Activated effector memory CD4-positive, alpha-beta T cell treated with anti-CD3 and anti-CD28 coated beads, Interleukin-2, amount 50 U/mL, for 16 hours (primary cell): ENCODE results near the gene COL4A2.
"Not testable (repeated sequence)": the region's sequence is repeated elsewhere in the genome, so short reads cannot be mapped to it uniquely, and the experiment has no call there.

Source experiments
- DNase-seq: peaks from one replicate; pipeline ENCODE4 v3.0.0-alpha.2; 2020

COL4A2 gene

GRCh38 chr13:110445722-110446574 lies 138.9 kb downstream of the COL4A2 start:
- DNase-seq, result no peak

- no peak for DNase-seq
Measured at GRCh38 chr13:110446575-110446890, 139.4 kb downstream of the COL4A2 start.

- DNase-seq, result no peak
Measured at GRCh38 chr13:110447058-110447511, 140.0 kb downstream of the COL4A2 start.

GRCh38 chr13:110447801-110448200 lies 140.7 kb downstream of the COL4A2 start:
- no peak for DNase-seq

- no peak for DNase-seq
Measured at GRCh38 chr13:110448230-110448629, 141.1 kb downstream of the COL4A2 start.

- DNase-seq, result no peak
Measured at GRCh38 chr13:110448677-110449076, 141.6 kb downstream of the COL4A2 start.

- no peak for DNase-seq
Measured at GRCh38 chr13:110449219-110450015, 142.3 kb downstream of the COL4A2 start.

- no peak for DNase-seq
Measured at GRCh38 chr13:110450016-110450900, 143.2 kb downstream of the COL4A2 start.

GRCh38 chr13:110450941-110451730 lies 144.1 kb downstream of the COL4A2 start:
- no peak for DNase-seq

GRCh38 chr13:110453091-110453490 lies 146.0 kb downstream of the COL4A2 start:
- not testable (repeated sequence) for DNase-seq

- DNase-seq, result no peak
Measured at GRCh38 chr13:110453797-110454196, 146.7 kb downstream of the COL4A2 start.

GRCh38 chr13:110454227-110454859 lies 147.3 kb downstream of the COL4A2 start:
- DNase-seq, result no peak

- no peak for DNase-seq
Measured at GRCh38 chr13:110454956-110455355, 147.9 kb downstream of the COL4A2 start.

- DNase-seq, result no peak
Measured at GRCh38 chr13:110455444-110455843, 148.4 kb downstream of the COL4A2 start.

- DNase-seq, result peak; percentile 81
Measured at GRCh38 chr13:110455941-110456340, 148.9 kb downstream of the COL4A2 start.

GRCh38 chr13:110456550-110456949 lies 149.5 kb downstream of the COL4A2 start:
- DNase-seq, result no peak

- DNase-seq, result no peak
Measured at GRCh38 chr13:110457361-110457760, 150.3 kb downstream of the COL4A2 start.

- no peak for DNase-seq
Measured at GRCh38 chr13:110458017-110458416, 150.9 kb downstream of the COL4A2 start.

- DNase-seq, result no peak
Measured at GRCh38 chr13:110458594-110459365, 151.7 kb downstream of the COL4A2 start.

GRCh38 chr13:110462091-110462490 lies 155.0 kb downstream of the COL4A2 start:
- DNase-seq, result no peak

GRCh38 chr13:110463156-110463555 lies 156.1 kb downstream of the COL4A2 start:
- no peak for DNase-seq
